Breast epithelium (tissue), 3 donors: ENCODE measurements around the gene ATP2B2.

Source experiments
- POLR2A ChIP-seq: fragments of 450-650 bp; IDR thresholded peaks from one replicate; pipeline ENCODE4 v1.6.1; 2016; ENCODE audit warnings: antibody characterized with exemption, mild to moderate bottlenecking, moderate library complexity
- POLR2AphosphoS5 ChIP-seq, 3 donors: sonication (generic); formaldehyde crosslinking; IDR thresholded peaks; one replicate each; pipeline ENCODE4 v1.6.1; 2017; ENCODE audit warnings: antibody characterized with exemption in 3 of 3
- TF ChIP-seq, protein P1 (sequence below), 3 donors: fragments of 450-650 bp; IDR thresholded peaks; one replicate each; pipeline ENCODE4 v1.5.1; 2016 to 2017; ENCODE audit warnings: antibody characterized with exemption in 3 of 3, mild to moderate bottlenecking in 3 of 3, moderate library complexity in 3 of 3

DNA sequence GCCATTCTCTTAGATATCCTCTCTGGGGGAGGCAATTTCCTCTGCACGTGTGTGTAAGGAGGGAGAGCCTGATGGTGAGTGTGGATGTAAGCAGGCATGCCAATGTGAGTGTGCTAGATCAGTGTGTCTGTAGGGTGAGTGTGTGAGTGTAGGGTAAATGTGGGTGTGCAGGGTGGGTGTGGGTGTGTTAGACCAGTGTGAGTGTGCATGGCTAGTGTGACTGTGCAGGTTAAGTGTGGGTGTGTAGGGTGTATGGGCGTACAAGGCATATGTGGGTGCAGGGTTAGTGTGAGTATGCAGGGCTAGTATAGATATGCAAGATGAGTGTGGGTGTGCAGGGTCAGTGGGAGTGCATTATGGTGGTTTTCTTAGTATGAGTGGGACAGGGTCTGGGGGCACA lies 48.4 kb downstream of the ATP2B2 start:
- TF ChIP-seq, protein P1, sequence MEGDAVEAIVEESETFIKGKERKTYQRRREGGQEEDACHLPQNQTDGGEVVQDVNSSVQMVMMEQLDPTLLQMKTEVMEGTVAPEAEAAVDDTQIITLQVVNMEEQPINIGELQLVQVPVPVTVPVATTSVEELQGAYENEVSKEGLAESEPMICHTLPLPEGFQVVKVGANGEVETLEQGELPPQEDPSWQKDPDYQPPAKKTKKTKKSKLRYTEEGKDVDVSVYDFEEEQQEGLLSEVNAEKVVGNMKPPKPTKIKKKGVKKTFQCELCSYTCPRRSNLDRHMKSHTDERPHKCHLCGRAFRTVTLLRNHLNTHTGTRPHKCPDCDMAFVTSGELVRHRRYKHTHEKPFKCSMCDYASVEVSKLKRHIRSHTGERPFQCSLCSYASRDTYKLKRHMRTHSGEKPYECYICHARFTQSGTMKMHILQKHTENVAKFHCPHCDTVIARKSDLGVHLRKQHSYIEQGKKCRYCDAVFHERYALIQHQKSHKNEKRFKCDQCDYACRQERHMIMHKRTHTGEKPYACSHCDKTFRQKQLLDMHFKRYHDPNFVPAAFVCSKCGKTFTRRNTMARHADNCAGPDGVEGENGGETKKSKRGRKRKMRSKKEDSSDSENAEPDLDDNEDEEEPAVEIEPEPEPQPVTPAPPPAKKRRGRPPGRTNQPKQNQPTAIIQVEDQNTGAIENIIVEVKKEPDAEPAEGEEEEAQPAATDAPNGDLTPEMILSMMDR (IDR thresholded peaks at IDR 0.05) = no peak
- TF ChIP-seq POLR2AphosphoS5 (IDR thresholded peaks at IDR 0.05) (no peak), POLR2A (no peak)
